Aorta (tissue), 5 donors: ENCODE measurements around the gene ZNF580. TPM values are rescaled to one million over a fixed set of nuclear protein-coding genes. Genes with fewer than 3 reads are reported as not detected.

Experiments
- ATAC-seq: fragments of 200-7000 bp; cut with Tn5 transposase; one replicate; pipeline ENCODE4 v1.9.1; 2022; ENCODE audit warnings: moderate library complexity; ENCODE audit not compliant: low FRiP score
- DNase-seq, 2 donors: peaks; one replicate each; pipeline ENCODE4 v3.0.0-alpha.2; 2020
- H3K27ac ChIP-seq, 2 donors: one replicate each; pipeline ENCODE4 v1.5.1; 2013; ENCODE audit warnings: low read length in 2 of 2, mild to moderate bottlenecking in 2 of 2, moderate library complexity in 2 of 2, control low read depth in 1 of 2, inconsistent platforms in 1 of 2, low read depth in 1 of 2
- H3K27me3 ChIP-seq, 2 donors: one replicate each; pipeline ENCODE4 v1.6.1; 2013; ENCODE audit warnings: control low read depth in 1 of 2, low read length in 1 of 2, mild to moderate bottlenecking in 1 of 2, moderate library complexity in 1 of 2; ENCODE audit not compliant: insufficient read depth in 2 of 2, control insufficient read depth in 1 of 2
- H3K36me3 ChIP-seq, 2 donors: one replicate each; pipeline ENCODE4 v1.6.1; 2013; ENCODE audit warnings: control low read depth in 1 of 2, low read length in 1 of 2, mild to moderate bottlenecking in 1 of 2; ENCODE audit not compliant: insufficient read depth in 2 of 2, control insufficient read depth in 1 of 2
- H3K4me1 ChIP-seq, 2 donors: one replicate each; pipeline ENCODE4 v1.6.1; 2013; ENCODE audit warnings: low read length in 2 of 2, control low read depth in 1 of 2, mild to moderate bottlenecking in 1 of 2, moderate library complexity in 1 of 2; ENCODE audit not compliant: insufficient read depth in 2 of 2, control insufficient read depth in 1 of 2
- H3K4me3 ChIP-seq, 2 donors: one replicate each; pipeline ENCODE4 v1.5.1; 2013; ENCODE audit warnings: low read length in 2 of 2, control low read depth in 1 of 2, mild to moderate bottlenecking in 1 of 2
- H3K9me3 ChIP-seq: one replicate; pipeline ENCODE4 v1.6.1; 2013; ENCODE audit warnings: mild to moderate bottlenecking, low read length; ENCODE audit not compliant: control insufficient read depth
- WGBS, 2 donors: extraction: QIAGEN DNeasy Blood & Tissue Kit; methylation state at CpG; one replicate each; pipeline ENCODE4 v1.1.7; 2013; 5-methylcytosine and 5-hydroxymethylcytosine counted together
- intact Hi-C, 2 donors: fragments of 100-400 bp; cut with DNase I; formaldehyde crosslinking; loops; one replicate each; pipeline versions ENCODE4 v1.14.2 to v1.15.0; 2022
- polyA plus RNA-seq, 2 donors: library from polyadenylated mRNA; stranded (reverse); fragments of 200-250 nt; gene quantifications; one replicate each; pipeline ENCODE4 v1.2.3, GENCODE V29; 2013
- total RNA-seq, 2 donors: library from RNA; stranded (reverse); fragmentation: NEBNext Ultra II Directional; extraction: Animal tissue kit (Norgen Biotek cat#: 25700); gene quantifications; one replicate each; pipeline ENCODE4 v1.2.1, GENCODE V29; 2021
- donor health status: healthy with polysubstance abuse.
- donor health status: Bipolar disorder and iron deficiency.
- donor health status: DM: no; HTN: no; CAD: no.
- donor health status: DM: no; HTN: no; CAD: no.
- donor health status: DM: yes; HTN: yes; CAD: no.

Gene ZNF580
- total and polyA plus RNA-seq, 4 donors: 13.3 to 79.6 (median 43.3) TPM

DNA sequence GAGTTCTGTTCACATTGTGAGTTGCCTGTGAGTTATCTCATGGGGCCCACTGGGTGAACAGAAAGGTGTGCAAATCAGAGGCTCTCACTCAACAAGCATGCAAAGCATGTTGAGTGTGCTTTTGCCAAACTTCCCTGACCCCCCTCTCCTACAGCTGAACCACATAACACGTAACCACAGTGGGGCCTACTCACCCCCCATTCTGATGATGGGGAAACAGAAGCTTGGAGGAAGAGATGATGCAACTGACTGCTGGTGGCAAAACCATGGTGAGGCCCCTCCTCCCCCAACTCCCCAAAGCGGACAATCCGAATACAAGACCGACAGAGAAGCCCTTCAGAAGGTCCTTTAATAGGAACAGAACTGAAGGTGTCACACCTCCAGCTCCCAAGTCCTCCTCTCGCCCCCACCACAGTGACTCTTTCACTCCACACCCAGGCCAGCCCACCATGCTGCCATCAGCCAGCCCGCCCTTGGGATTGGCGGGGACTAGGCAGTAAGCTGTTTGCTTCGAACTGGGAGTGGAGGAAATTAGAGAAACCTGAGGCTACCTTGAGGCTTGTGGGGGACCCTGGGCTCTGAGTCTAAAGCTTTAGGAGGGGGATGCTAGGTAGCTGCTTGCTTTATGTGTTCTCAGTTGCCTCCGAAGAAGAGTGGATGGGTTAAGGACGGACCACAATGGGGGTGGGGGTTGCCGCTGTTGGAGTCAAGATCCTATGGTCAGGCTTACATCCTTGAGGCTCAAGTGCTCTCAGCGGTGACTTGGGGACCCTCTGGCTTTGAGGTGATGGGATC, 20.2 kb upstream of the ZNF580 start:
- Histone ChIP-seq H3K4me3 (no peak overlapping the region), H3K4me1 (no peaks in the 10 kb centered on the region), H3K36me3 (peaks cover 0 to 4% of the 10 kb centered on the region in 2 donors), H3K27me3 (no peaks in the 10 kb centered on the region), H3K9me3 (no peaks in the 10 kb centered on the region), H3K27ac (no peak overlapping the region)
- intact Hi-C loops: no loop called here
- no peak for ATAC-seq
- 90 to 93% methylated on average over 12 of the region's 12 CpGs for WGBS, 2 donors
- peak in 1 of 2 donors; percentile 45 for DNase-seq

DNA sequence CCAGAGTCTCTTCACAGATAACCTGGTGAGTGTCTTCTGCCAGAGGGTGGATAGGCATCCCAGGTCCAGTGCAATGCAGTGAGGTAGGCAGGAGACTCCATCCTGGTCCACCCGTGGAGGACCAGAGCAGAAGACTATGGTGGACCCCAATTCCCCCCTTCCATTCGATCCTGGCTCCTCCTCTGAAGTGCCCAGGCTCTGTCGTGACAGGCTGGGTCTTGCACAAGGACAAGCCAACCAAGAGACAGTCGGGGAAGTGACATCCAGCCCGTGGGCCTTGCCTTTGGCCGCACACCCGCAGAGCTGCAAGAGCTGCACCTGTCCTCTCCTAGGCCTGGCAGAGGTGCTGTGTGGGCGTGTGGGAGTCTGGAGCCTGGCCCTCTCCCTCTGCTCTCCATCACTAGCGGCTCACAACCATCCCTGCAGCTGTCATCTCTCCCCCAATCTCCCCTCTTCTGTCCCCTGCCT, 19.6 kb upstream of the ZNF580 start:
- H3K4me1 ChIP-seq: no peaks in the 10 kb centered on the region
- no peak overlapping the region for H3K27ac ChIP-seq
- no peaks in the 10 kb centered on the region for H3K27me3 ChIP-seq
- H3K36me3 ChIP-seq: peaks cover 0 to 3% of the 10 kb centered on the region in 2 donors
- ATAC-seq (no peak), DNase-seq (no peak)
- intact Hi-C loops: no loop called here
- no peak overlapping the region for H3K4me3 ChIP-seq
- no peaks in the 10 kb centered on the region for H3K9me3 ChIP-seq
- WGBS, 2 donors: 84 to 88% methylated on average over 9 of the region's 9 CpGs

- intact Hi-C loops: no loop called here
- ATAC-seq (no peak), DNase-seq (peak in 1 of 2 donors; percentile 56)
- no peaks in the 10 kb centered on the region for H3K27me3 ChIP-seq
- no peaks in the 10 kb centered on the region for H3K36me3 ChIP-seq
- no peak overlapping the region for H3K27ac ChIP-seq
- H3K4me3 ChIP-seq: no peak overlapping the region
- no peaks in the 10 kb centered on the region for H3K9me3 ChIP-seq
- H3K4me1 ChIP-seq: no peaks in the 10 kb centered on the region
- WGBS, 2 donors: 95 to 96% methylated on average over 55 of the region's 55 CpGs
Measured at GRCh38 chr19:55621673-55622231, 19.1 kb upstream of the ZNF580 start.

GRCh38 chr19:55622242-55622969, 18.4 kb upstream of the ZNF580 start:
- intact Hi-C loops: no loop called here
- DNase-seq: peak in 1 of 2 donors; percentile 56

DNA sequence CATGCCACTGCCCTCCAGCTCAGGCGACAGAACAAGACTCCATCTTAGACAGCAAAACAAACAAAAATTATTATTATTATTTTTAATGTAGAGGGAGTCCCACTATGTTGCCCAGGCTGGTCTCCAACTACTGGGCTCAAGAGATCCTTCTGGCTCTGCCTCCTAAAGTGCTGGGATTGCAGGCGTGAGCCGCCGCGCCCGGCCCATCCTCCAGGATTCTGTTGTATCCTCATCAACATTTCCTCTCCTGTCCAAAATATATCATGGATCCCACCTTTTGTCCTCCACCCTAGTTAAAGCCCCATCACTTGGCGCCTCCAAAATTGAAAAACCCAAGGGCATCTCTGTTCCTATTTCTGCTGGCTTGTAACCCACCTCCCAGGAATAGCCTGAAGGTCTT, 17.7 kb upstream of the ZNF580 start:
- Histone ChIP-seq H3K36me3 (no peaks in the 10 kb centered on the region), H3K9me3 (no peaks in the 10 kb centered on the region), H3K4me1 (no peaks in the 10 kb centered on the region), H3K4me3 (no peak overlapping the region), H3K27ac (no peak overlapping the region), H3K27me3 (no peaks in the 10 kb centered on the region)
- intact Hi-C loops: no loop called here
- ATAC-seq: no peak
- 93 to 95% methylated on average over 7 of the region's 7 CpGs for whole genome bisulfite sequencing, 2 donors
- no peak for DNase-seq

More at GRCh38 chr19:55622242-55622969, 18.4 kb upstream of the ZNF580 start:
- no peak for ATAC-seq
- no peaks in the 10 kb centered on the region for H3K27me3 ChIP-seq
- no peak overlapping the region for H3K27ac ChIP-seq
- no peaks in the 10 kb centered on the region for H3K9me3 ChIP-seq
- H3K4me3 ChIP-seq: no peak overlapping the region
- no peaks in the 10 kb centered on the region for H3K4me1 ChIP-seq
- WGBS, 2 donors: 92 to 93% methylated on average over 40 of the region's 40 CpGs
- H3K36me3 ChIP-seq: no peaks in the 10 kb centered on the region

- 31 to 32% methylated on average over 7 of the region's 7 CpGs for WGBS, 2 donors
- intact Hi-C loops: no loop called here
- Histone ChIP-seq H3K4me1 (no peaks in the 10 kb centered on the region), H3K9me3 (no peaks in the 10 kb centered on the region), H3K27ac (no peak overlapping the region), H3K36me3 (no peaks in the 10 kb centered on the region), H3K4me3 (no peak overlapping the region), H3K27me3 (no peaks in the 10 kb centered on the region)
- no peak for DNase-seq
- no peak for ATAC-seq
Measured at GRCh38 chr19:55623561-55623960, 17.2 kb upstream of the ZNF580 start.

DNA sequence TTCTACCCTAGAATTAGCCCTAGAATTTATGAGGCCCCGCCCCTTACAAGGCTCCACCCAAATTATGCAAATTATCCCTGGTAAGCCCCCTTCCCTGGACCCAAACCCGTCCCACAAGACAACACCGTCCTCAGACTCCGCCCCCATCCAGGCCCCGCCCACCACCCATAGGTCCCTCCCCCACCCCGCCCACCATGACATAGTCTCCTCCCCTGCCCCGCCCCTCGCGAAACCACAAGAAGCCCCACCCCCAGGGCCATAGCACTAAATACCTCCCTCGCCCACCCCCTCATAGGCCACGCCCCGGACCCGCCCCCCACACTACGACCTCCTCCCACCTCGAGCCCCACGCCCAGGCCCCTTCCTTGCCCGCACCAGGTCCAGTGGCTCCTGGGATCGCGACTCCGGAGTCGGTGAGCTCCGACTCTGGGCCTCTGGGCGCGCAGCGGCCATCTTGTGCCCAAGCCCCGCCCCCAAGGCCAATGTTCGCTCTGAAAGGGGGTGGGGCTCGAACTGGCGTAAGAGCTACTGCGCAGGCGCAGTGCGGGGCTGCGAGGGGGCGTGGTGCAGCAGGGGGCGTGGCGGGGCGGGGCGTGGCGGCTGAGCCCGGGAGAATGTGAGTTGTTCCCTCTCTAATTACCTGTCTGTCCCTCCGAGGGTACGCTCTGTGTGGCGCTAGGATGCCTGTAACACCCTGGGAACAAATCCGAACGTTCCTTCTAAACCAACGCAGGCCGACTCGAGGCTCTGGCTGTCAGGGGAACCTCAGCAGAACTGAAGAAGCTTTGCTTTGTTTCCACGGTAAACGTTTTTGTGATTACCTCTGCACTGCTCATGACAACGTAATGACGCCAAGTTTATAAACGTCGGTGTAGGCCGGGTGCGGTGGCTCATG, 16.4 kb upstream of the ZNF580 start, which contains the start of gene ZNF784:
Gene ZNF784 (minus strand): TSS at position 458 of the 895 bp plus-strand sequence. CDS start 5 bp downstream, at position 453.
- DNase-seq (peak; percentile 94 to 97), ATAC-seq (peak; percentile 97)
- H3K36me3 ChIP-seq: no peaks in the 10 kb centered on the region
- peak within 1 kb of the TSS in 1 of 2 donors; percentile 93 for H3K27ac ChIP-seq
- no peaks in the 10 kb centered on the region for H3K4me1 ChIP-seq
- intact Hi-C loops: no loop called here
- peak within 1 kb of the TSS; percentile 58 to 62 for H3K4me3 ChIP-seq
- whole genome bisulfite sequencing, 2 donors: 1% methylated on average over 53 to 56 of the region's 56 CpGs
- no peaks in the 10 kb centered on the region for H3K27me3 ChIP-seq
- H3K9me3 ChIP-seq: no peaks in the 10 kb centered on the region

DNA sequence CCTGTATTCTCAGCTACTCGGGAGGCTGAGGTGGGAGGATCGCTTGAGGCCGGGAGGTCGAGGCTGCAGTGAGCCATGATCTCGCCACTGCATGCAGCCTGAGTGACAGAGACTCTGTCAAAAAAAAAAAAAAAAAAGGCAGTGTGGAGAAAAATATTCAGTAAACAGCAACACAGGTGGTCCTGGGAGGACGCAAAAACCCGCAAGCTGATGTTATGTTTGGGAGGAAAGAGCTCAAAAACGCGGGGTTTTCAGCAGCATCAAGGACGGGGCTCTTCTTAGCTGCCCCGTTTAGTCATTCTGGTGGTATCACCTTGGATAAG, 15.8 kb upstream of the ZNF580 start:
- Histone ChIP-seq H3K36me3 (no peaks in the 10 kb centered on the region), H3K4me3 (no peak overlapping the region), H3K27ac (no peak overlapping the region), H3K4me1 (no peaks in the 10 kb centered on the region), H3K27me3 (no peaks in the 10 kb centered on the region), H3K9me3 (no peaks in the 10 kb centered on the region)
- DNase-seq (no peak), ATAC-seq (no peak)
- intact Hi-C loops: no loop called here
- 44 to 46% methylated on average over 11 of the region's 11 CpGs for WGBS, 2 donors
